Measurements from ENCODE around the gene A3GALT2. TPM values are rescaled to one million over a fixed set of nuclear protein-coding genes. Genes with fewer than 3 reads are reported as not detected.

The A3GALT2 gene
- total and polyA plus RNA-seq, 9 of the 15 experiments (the other 6 are each of a cell fraction or from before 2014, with no cell fraction given): not detected

- TF ChIP-seq L3MBTL2 (IDR thresholded peaks at IDR 0.05): peak; percentile 79
- no peak for TF ChIP-seq ARID2 (IDR thresholded peaks at IDR 0.05)
- TF ChIP-seq BHLHE40 (IDR thresholded peaks at IDR 0.05; ENCODE audit: low read length): 0 out of 2 replicates have a peak, but pooled peaks have one; percentile 43
- no peak for TF ChIP-seq CSDE1 (IDR thresholded peaks at IDR 0.05)
- 0 out of 4 replicates have a peak, but pooled peaks of 1 of the 2 experiments have one; percentile 23 for TF ChIP-seq MAZ (CRISPR knock-in tag; conservative IDR thresholded peaks at IDR 0.05 in 1 of 2, IDR thresholded peaks at IDR 0.05 in 1 of 2)
- TF ChIP-seq CTBP1 (IDR thresholded peaks at IDR 0.05; ENCODE audit: borderline replicate concordance): peak; percentile 98
- TF ChIP-seq TFAP4 (CRISPR knock-in tag; IDR thresholded peaks at IDR 0.05; ENCODE audit: borderline replicate concordance): peak; percentile 22; the same call in 1 of the 2 replicates
- peak; percentile 41; the same call in 1 of the 2 replicates for TF ChIP-seq BACH1 (tag; IDR thresholded peaks at IDR 0.05)
- TF ChIP-seq GATA2 (CRISPR knock-in tag; IDR thresholded peaks at IDR 0.05): peak; percentile 71
- TF ChIP-seq NRF1 (conservative IDR thresholded peaks at IDR 0.05 in 1 of 2, IDR thresholded peaks at IDR 0.05 in 1 of 2): peak; percentile 44 to 58; a peak in 3 of 4 replicates
- TF ChIP-seq ZNF766 (CRISPR knock-in tag; conservative IDR thresholded peaks at IDR 0.05): peak; percentile 55; the same call in 1 of the 2 replicates
- peak; percentile 18; the same call in 1 of the 2 replicates for TF ChIP-seq TOE1 (IDR thresholded peaks at IDR 0.05; ENCODE audit: borderline replicate concordance)
- no peak for TF ChIP-seq TOE1 (CRISPR knock-in tag; IDR thresholded peaks at IDR 0.05; ENCODE audit: borderline replicate concordance, low read depth)
- peak; percentile 30; the same call in 1 of the 2 replicates for TF ChIP-seq DMBX1 (CRISPR knock-in tag; IDR thresholded peaks at IDR 0.05; ENCODE audit: borderline replicate concordance)
- no peak for TF ChIP-seq ATF1 (CRISPR knock-in tag; IDR thresholded peaks at IDR 0.05)
- TF ChIP-seq ATF1 (tag; IDR thresholded peaks at IDR 0.05): peak; percentile 79
- peak; percentile 93 for TF ChIP-seq SPI1 (IDR thresholded peaks at IDR 0.05; ENCODE audit: borderline replicate concordance, low read depth, low read length)
- TF ChIP-seq BCOR (IDR thresholded peaks at IDR 0.05): no peak
- peak; percentile 39; the same call in 1 of the 2 replicates for TF ChIP-seq ZNF175 (CRISPR knock-in tag; IDR thresholded peaks at IDR 0.05; ENCODE audit: low read depth)
- peak; percentile 22; the same call in 1 of the 2 replicates for TF ChIP-seq LEF1 (IDR thresholded peaks at IDR 0.05)
- no peak for TF ChIP-seq SAFB (IDR thresholded peaks at IDR 0.05; ENCODE audit: borderline replicate concordance, low read depth, low read length)
- TF ChIP-seq CREM (IDR thresholded peaks at IDR 0.05; ENCODE audit: low read depth): peak; percentile 61
- no peak for TF ChIP-seq TEAD1 (CRISPR knock-in tag; IDR thresholded peaks at IDR 0.05)
- no peak for TF ChIP-seq HDAC6 (IDR thresholded peaks at IDR 0.05; ENCODE audit: low read depth, low read length)
- TF ChIP-seq CBX1 (IDR thresholded peaks at IDR 0.05; ENCODE audit: low read depth): no peak
- TF ChIP-seq TAL1 (IDR thresholded peaks at IDR 0.05): peak; percentile 37; the same call in 1 of the 2 replicates
- no peak for TF ChIP-seq ZNF444 (CRISPR knock-in tag; IDR thresholded peaks at IDR 0.05)
- TF ChIP-seq BDP1 (IDR thresholded peaks at IDR 0.05; ENCODE audit: insufficient read depth, insufficient read length): no peak
- no peak for TF ChIP-seq HMG20B (CRISPR knock-in tag; IDR thresholded peaks at IDR 0.05)
- TF ChIP-seq ATF3 (IDR thresholded peaks at IDR 0.05): peak; percentile 26; the same call in 1 of the 2 replicates
- TF ChIP-seq ATF3 (CRISPR knock-in tag; conservative IDR thresholded peaks at IDR 0.05): no peak
Measured at GRCh38 chr1:33361532-33362235, 40.8 kb upstream of the A3GALT2 start (continued).
